Lower leg skin (tissue), 3 donors: ENCODE results near the gene ARHGAP35.
"Not testable (repeated sequence)": the region's sequence is repeated elsewhere in the genome, so short reads cannot be mapped to it uniquely, and the experiment has no call there.

ENCODE experiments used
- CTCF ChIP-seq, 3 donors: fragments of 450-650 bp; IDR thresholded peaks; one replicate each; pipeline ENCODE4 v1.5.1; 2016; ENCODE audit warnings: antibody characterized with exemption in 3 of 3, mild to moderate bottlenecking in 3 of 3, moderate library complexity in 2 of 3
- POLR2A ChIP-seq, 2 donors: fragments of 450-650 bp; IDR thresholded peaks; one replicate each; pipeline ENCODE4 v1.6.1; 2016 to 2017; ENCODE audit warnings: antibody characterized with exemption in 2 of 2, mild to moderate bottlenecking in 1 of 2, moderate library complexity in 1 of 2

GRCh38 chr19:46822410-46822787 lies 38.4 kb upstream of the ARHGAP35 start:
- not testable (repeated sequence) for TF ChIP-seq POLR2A, CTCF (IDR thresholded peaks at IDR 0.05)
